Lower leg skin (tissue), 4 donors: ENCODE results near the gene ZBTB16. TPM values are rescaled to one million over a fixed set of nuclear protein-coding genes. Genes with fewer than 3 reads are reported as not detected.

ENCODE experiments used
- DNase-seq, 2 donors: peaks; one replicate each; pipeline ENCODE4 v3.0.0-alpha.2; 2019; ENCODE audit warnings: low spot score in 2 of 2
- H3K4me3 ChIP-seq: fragments of 200-600 bp; sonication (generic); 2 replicates; pipeline ENCODE4 v1.5.1; 2017; ENCODE audit warnings: mild to moderate bottlenecking, low read depth; ENCODE audit not compliant: poor library complexity, severe bottlenecking
- CTCF ChIP-seq, 3 donors: fragments of 450-650 bp; IDR thresholded peaks; one replicate each; pipeline ENCODE4 v1.5.1; 2016; ENCODE audit warnings: antibody characterized with exemption in 3 of 3, mild to moderate bottlenecking in 3 of 3, moderate library complexity in 2 of 3
- POLR2A ChIP-seq, 2 donors: fragments of 450-650 bp; IDR thresholded peaks; one replicate each; pipeline ENCODE4 v1.6.1; 2016 to 2017; ENCODE audit warnings: antibody characterized with exemption in 2 of 2, mild to moderate bottlenecking in 1 of 2, moderate library complexity in 1 of 2
- WGBS, 2 donors: methylation state at CpG; one replicate each; pipeline ENCODE4 v1.1.5; 2018; 5-methylcytosine and 5-hydroxymethylcytosine counted together
- intact Hi-C: fragments of 100-400 bp; cut with DNase I; formaldehyde crosslinking; loops from one replicate; pipeline ENCODE4 v1.15.0; 2023; ENCODE audit warnings: low total_unique reads
- total RNA-seq, 4 donors: library from RNA; depleted of rRNA; stranded (reverse); fragments of >200 nt; gene quantifications; one replicate each; pipeline ENCODE4 v1.1.0, GENCODE V29; 2016

ZBTB16 gene
- total RNA-seq, 4 donors from 2014 or later, result 167 to 369 (median 233) TPM

- no peak for TF ChIP-seq CTCF (IDR thresholded peaks at IDR 0.05)
- intact Hi-C loops, result no loop called here
- 88 to 89% methylated on average over 2 of the region's 2 CpGs for WGBS, 2 donors
- H3K4me3 ChIP-seq, result no peak overlapping the region
- no peak for DNase-seq
Observed at GRCh38 chr11:114208377-114208776, 148.9 kb downstream of the ZBTB16 start.

- TF ChIP-seq CTCF (IDR thresholded peaks at IDR 0.05) (no peak), POLR2A (IDR thresholded peaks at IDR 0.05) (no peak)
- WGBS, 2 donors, result 68 to 86% methylated on average over 2 of the region's 2 CpGs
- intact Hi-C loops, result no loop called here
- no peak overlapping the region for H3K4me3 ChIP-seq
- DNase-seq, result no peak
Observed at GRCh38 chr11:114209343-114209742, 149.8 kb downstream of the ZBTB16 start.

- no peak for DNase-seq
- intact Hi-C loops, result no loop called here
- H3K4me3 ChIP-seq, result no peak overlapping the region
- TF ChIP-seq POLR2A (IDR thresholded peaks at IDR 0.05) (no peak), CTCF (IDR thresholded peaks at IDR 0.05) (no peak)
- WGBS, 2 donors, result 89 to 91% methylated on average over 9 of the region's 9 CpGs
Observed at GRCh38 chr11:114209904-114210303, 150.4 kb downstream of the ZBTB16 start.

GRCh38 chr11:114211444-114212121 is 152.1 kb downstream of the ZBTB16 start:
- intact Hi-C loops, result no loop called here
- TF ChIP-seq CTCF (IDR thresholded peaks at IDR 0.05), result no peak
- no peak for TF ChIP-seq POLR2A (IDR thresholded peaks at IDR 0.05)
- WGBS, 2 donors, result 88 to 91% methylated on average over 20 of the region's 20 CpGs
- no peak overlapping the region for H3K4me3 ChIP-seq
- DNase-seq, result no peak

- DNase-seq, result no peak
- intact Hi-C loops, result no loop called here
- WGBS, 2 donors, result 95 to 96% methylated on average over 2 of the region's 2 CpGs
- no peak for TF ChIP-seq POLR2A (IDR thresholded peaks at IDR 0.05)
- TF ChIP-seq CTCF (IDR thresholded peaks at IDR 0.05), result no peak
- no peak overlapping the region for H3K4me3 ChIP-seq
Observed at GRCh38 chr11:114213622-114214021, 154.1 kb downstream of the ZBTB16 start.

GRCh38 chr11:114215428-114215827 is 155.9 kb downstream of the ZBTB16 start:
- DNase-seq, result no peak
- WGBS, 2 donors, result 92 to 94% methylated on average over 3 of the region's 3 CpGs
- no peak overlapping the region for H3K4me3 ChIP-seq
- no peak for TF ChIP-seq POLR2A (IDR thresholded peaks at IDR 0.05)
- no peak for TF ChIP-seq CTCF (IDR thresholded peaks at IDR 0.05)
- intact Hi-C loops, result no loop called here
